ENCODE data around the gene NPTX2. TPM values are rescaled to one million over a fixed set of nuclear protein-coding genes. Genes with fewer than 3 reads are reported as not detected.

Gene NPTX2
- total and polyA plus RNA-seq, 2 experiments from 2014 or later, result 3.0 to 5.5 TPM

GRCh38 chr7:98671733-98672331 lies 54.7 kb downstream of the NPTX2 start:
- Histone ChIP-seq H3K4me1 (ENCODE audit: insufficient read depth) (no peaks in the 10 kb centered on the region), H3K27me3 (no peaks in the 10 kb centered on the region), H3K9me2 (replicated peaks; ENCODE audit: insufficient read depth) (no peaks in the 10 kb centered on the region), H3K36me3 (replicated peaks; ENCODE audit: insufficient read depth, low read depth) (no peaks in the 10 kb centered on the region), H3K79me2 (no peaks in the 10 kb centered on the region), H3K27ac (no peak overlapping the region), H2AFZ (no peak overlapping the region), H4K20me1 (ENCODE audit: insufficient read depth, poor library complexity, severe bottlenecking) (no peaks in the 10 kb centered on the region), H3K4me2 (no peak overlapping the region), H3K9me3 (ENCODE audit: low read depth) (no peaks in the 10 kb centered on the region), H3K4me3 (no peak overlapping the region)
- 52% methylated on average over 2 of the region's 2 CpGs for WGBS (ENCODE audit: low lambda C conversion rate, missing lambda C conversion rate)
- no peak for DNase-seq (ENCODE audit: low spot score)
- TF ChIP-seq EZH2phosphoT487 (IDR thresholded peaks at IDR 0.05; ENCODE audit: low read depth, severe bottlenecking, unreplicated experiment), result no peak
- TF ChIP-seq, protein P1, sequence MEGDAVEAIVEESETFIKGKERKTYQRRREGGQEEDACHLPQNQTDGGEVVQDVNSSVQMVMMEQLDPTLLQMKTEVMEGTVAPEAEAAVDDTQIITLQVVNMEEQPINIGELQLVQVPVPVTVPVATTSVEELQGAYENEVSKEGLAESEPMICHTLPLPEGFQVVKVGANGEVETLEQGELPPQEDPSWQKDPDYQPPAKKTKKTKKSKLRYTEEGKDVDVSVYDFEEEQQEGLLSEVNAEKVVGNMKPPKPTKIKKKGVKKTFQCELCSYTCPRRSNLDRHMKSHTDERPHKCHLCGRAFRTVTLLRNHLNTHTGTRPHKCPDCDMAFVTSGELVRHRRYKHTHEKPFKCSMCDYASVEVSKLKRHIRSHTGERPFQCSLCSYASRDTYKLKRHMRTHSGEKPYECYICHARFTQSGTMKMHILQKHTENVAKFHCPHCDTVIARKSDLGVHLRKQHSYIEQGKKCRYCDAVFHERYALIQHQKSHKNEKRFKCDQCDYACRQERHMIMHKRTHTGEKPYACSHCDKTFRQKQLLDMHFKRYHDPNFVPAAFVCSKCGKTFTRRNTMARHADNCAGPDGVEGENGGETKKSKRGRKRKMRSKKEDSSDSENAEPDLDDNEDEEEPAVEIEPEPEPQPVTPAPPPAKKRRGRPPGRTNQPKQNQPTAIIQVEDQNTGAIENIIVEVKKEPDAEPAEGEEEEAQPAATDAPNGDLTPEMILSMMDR (IDR thresholded peaks at IDR 0.05; ENCODE audit: poor library complexity), result no peak
- TF ChIP-seq EZH2 (IDR thresholded peaks at IDR 0.05; ENCODE audit: borderline replicate concordance), result no peak

- no peak for DNase-seq (ENCODE audit: low spot score)
- 64% methylated on average over 8 of the region's 8 CpGs for WGBS (ENCODE audit: low lambda C conversion rate, missing lambda C conversion rate)
- TF ChIP-seq, protein P1 (IDR thresholded peaks at IDR 0.05; ENCODE audit: poor library complexity), result no peak
- TF ChIP-seq EZH2phosphoT487 (IDR thresholded peaks at IDR 0.05; ENCODE audit: low read depth, severe bottlenecking, unreplicated experiment) (no peak), EZH2 (IDR thresholded peaks at IDR 0.05; ENCODE audit: borderline replicate concordance) (no peak)
Observed at GRCh38 chr7:98674461-98674860, 57.4 kb downstream of the NPTX2 start.

DNA sequence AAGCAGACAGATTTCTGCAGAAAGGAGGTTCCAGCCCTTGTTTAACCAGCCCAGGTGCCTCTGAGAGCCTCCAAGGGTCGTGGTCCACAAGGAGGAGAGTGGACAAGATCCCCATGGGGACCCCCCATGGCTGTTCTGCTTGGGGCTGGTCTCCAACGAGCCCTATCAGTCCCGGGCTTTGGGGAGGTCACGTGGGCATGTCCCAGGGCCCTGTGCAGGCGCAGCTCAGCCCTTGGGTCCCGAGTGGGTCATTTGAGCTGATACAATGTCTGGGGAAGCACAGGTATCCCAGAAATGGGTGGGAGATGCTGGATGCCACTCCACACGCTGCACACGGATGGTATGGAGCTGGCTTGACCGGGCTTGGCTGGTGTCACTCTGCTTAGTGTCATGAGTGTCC lies 57.8 kb downstream of the NPTX2 start:
- TF ChIP-seq, protein P1 (IDR thresholded peaks at IDR 0.05; ENCODE audit: poor library complexity), result no peak
- TF ChIP-seq EZH2phosphoT487 (IDR thresholded peaks at IDR 0.05; ENCODE audit: low read depth, severe bottlenecking, unreplicated experiment), result no peak
- TF ChIP-seq EZH2 (IDR thresholded peaks at IDR 0.05; ENCODE audit: borderline replicate concordance), result no peak
- Histone ChIP-seq H3K27ac (no peak overlapping the region), H3K9me2 (replicated peaks; ENCODE audit: insufficient read depth) (no peaks in the 10 kb centered on the region), H3K79me2 (no peaks in the 10 kb centered on the region), H4K20me1 (ENCODE audit: insufficient read depth, poor library complexity, severe bottlenecking) (no peaks in the 10 kb centered on the region), H3K9me3 (ENCODE audit: low read depth) (no peaks in the 10 kb centered on the region), H2AFZ (no peak overlapping the region), H3K4me1 (ENCODE audit: insufficient read depth) (no peaks in the 10 kb centered on the region), H3K4me2 (no peak overlapping the region), H3K4me3 (no peak overlapping the region), H3K36me3 (replicated peaks; ENCODE audit: insufficient read depth, low read depth) (no peaks in the 10 kb centered on the region), H3K27me3 (no peaks in the 10 kb centered on the region)
- no peak for DNase-seq (ENCODE audit: low spot score)
- 87% methylated on average over 9 of the region's 9 CpGs for WGBS (ENCODE audit: low lambda C conversion rate, missing lambda C conversion rate)

More at GRCh38 chr7:98674461-98674860, 57.4 kb downstream of the NPTX2 start:
- Histone ChIP-seq H3K36me3 (replicated peaks; ENCODE audit: insufficient read depth, low read depth) (no peaks in the 10 kb centered on the region), H3K4me3 (no peak overlapping the region), H3K27ac (no peak overlapping the region), H2AFZ (no peak overlapping the region), H3K79me2 (no peaks in the 10 kb centered on the region), H3K27me3 (no peaks in the 10 kb centered on the region), H3K9me3 (ENCODE audit: low read depth) (no peaks in the 10 kb centered on the region), H4K20me1 (ENCODE audit: insufficient read depth, poor library complexity, severe bottlenecking) (no peaks in the 10 kb centered on the region), H3K4me1 (ENCODE audit: insufficient read depth) (no peaks in the 10 kb centered on the region), H3K4me2 (no peak overlapping the region), H3K9me2 (replicated peaks; ENCODE audit: insufficient read depth) (no peaks in the 10 kb centered on the region)

All from hepatocyte (in vitro differentiated cells).